ENCODE measurements around the gene FAM3A.

DNA sequence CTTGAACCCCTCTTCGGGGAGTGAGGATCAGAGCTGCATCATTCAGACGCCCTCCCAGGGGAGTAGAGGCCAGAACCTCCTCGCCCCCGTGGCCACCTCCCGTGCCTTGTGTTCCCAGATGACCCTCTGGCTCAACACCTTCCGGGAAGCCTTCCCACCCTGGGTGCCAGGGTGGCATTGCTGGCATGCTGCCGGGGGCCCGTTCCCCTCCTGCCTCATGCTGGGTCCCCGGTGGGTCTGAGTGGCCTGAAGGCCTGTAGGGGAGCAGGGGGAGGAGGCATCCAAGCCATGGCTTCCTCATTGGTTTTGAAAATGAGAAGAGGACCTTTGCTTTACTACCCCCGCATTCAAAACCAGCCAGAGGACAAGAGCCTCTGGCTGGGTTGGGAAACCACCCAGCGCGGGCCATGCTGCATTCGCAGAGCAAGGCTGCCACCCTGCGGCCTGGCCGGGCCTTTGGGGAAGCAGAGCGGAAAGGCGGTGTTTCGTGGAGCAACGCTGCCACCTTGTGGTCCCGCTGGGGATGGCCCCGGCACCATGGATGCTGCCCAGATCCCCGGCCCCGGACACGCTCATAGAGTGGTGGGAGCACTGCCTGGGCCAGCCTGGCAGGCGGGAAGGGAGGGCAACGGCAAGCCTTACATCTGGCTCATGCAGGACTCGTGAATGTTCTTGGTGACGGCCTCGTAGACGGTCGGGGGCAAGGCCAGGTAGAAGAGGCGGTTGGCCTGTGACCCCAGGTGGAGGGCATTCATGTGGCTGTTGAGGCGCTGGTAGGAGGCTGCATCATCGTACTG is 18.7 kb upstream of the FAM3A start:
- TF ChIP-seq, protein P1, sequence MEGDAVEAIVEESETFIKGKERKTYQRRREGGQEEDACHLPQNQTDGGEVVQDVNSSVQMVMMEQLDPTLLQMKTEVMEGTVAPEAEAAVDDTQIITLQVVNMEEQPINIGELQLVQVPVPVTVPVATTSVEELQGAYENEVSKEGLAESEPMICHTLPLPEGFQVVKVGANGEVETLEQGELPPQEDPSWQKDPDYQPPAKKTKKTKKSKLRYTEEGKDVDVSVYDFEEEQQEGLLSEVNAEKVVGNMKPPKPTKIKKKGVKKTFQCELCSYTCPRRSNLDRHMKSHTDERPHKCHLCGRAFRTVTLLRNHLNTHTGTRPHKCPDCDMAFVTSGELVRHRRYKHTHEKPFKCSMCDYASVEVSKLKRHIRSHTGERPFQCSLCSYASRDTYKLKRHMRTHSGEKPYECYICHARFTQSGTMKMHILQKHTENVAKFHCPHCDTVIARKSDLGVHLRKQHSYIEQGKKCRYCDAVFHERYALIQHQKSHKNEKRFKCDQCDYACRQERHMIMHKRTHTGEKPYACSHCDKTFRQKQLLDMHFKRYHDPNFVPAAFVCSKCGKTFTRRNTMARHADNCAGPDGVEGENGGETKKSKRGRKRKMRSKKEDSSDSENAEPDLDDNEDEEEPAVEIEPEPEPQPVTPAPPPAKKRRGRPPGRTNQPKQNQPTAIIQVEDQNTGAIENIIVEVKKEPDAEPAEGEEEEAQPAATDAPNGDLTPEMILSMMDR (IDR thresholded peaks at IDR 0.05; ENCODE audit: low read length): peak; percentile 99
- no peak for TF ChIP-seq EZH2 (optimal IDR thresholded peaks at IDR 0.05; ENCODE audit: low read depth, low read length)

All from MM.1S (cell line).